HL-60 (cell line): Measurements from ENCODE around the gene RPL12.

Experiments
- CTCF ChIP-seq: IDR thresholded peaks from one replicate; pipeline ENCODE4 v1.5.1; 2011; ENCODE audit warnings: low read length, control low read depth, inconsistent platforms; ENCODE audit not compliant: insufficient read depth
- POLR2AphosphoS5 ChIP-seq: IDR thresholded peaks from 2 replicates; pipeline ENCODE4 v1.6.1; 2012; ENCODE audit warnings: low read depth
- SPI1 ChIP-seq: IDR thresholded peaks from 2 replicates; pipeline ENCODE4 v1.6.1; 2012; ENCODE audit warnings: low read depth, mild to moderate bottlenecking, borderline replicate concordance

GRCh38 chr9:127451608-127451857 is 327 bp upstream of the RPL12 start:
- TF ChIP-seq POLR2AphosphoS5 (no peak), SPI1 (no peak), CTCF (no peak)
